Measurements from ENCODE around the gene TNIK.

The TNIK gene

DNA sequence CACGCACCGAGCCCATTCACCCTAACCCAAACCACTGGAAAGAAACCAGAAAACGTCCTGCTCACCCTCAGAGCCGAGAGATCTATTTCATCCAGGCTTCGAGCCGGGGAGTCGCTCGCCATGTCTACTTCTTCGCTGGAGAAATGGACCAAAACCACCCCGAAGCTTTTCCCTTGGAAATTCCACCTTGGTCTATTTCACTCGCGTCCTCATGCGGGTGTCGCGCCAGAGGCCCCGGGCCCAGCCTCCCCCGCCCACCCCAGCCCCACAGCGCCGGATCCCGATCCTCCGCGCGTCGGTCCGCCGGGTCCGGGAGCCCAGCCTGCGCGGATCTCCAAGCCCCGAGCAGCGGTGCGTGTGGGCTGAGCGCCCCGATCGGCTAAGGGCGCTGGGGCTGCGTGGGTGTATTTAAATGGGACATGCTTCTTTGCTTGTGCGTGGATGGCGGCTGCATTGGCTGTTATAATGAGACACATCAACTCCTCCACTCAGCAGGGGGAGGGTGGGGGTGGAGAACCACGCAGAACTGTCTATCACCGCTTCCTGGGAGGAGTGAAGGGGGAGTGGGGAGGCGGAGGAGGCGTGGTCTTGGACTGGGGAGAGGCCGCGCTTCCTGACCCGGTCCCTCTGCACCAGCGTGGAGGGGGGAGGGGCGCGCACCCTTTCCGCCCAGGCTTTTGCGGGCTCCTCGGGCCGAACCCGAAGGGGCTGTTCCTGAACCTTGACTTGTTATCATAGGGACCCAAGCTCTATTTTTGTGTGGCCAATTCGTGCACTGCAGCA lies at the start of gene TNIK:
Gene TNIK, minus strand, starts transcription at position 464 of the 783 bp plus-strand sequence. Its CDS starts 342 bp downstream, at position 122.
- peak; percentile 81 for DNase-seq

DNA sequence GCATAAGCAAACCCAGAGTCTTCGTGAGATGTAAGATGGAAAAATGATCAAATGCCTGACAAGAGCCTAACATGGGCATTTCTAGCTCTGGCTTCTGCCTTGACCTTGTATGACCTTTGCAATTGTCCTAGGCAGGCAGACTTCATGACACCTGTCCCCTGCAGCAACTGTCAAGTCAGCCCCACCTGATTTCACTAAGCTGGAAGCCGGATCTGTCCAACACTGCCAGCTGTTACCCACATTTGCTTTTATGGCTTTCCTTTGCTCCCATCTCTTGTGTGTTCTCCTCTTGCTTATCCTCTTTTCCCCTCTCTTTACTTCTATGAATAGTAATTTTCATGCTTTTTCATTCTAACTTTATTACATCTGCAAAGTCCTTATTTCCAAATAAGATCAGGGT lies 48.5 kb upstream of the TNIK start:
- DNase-seq = no peak

DNA sequence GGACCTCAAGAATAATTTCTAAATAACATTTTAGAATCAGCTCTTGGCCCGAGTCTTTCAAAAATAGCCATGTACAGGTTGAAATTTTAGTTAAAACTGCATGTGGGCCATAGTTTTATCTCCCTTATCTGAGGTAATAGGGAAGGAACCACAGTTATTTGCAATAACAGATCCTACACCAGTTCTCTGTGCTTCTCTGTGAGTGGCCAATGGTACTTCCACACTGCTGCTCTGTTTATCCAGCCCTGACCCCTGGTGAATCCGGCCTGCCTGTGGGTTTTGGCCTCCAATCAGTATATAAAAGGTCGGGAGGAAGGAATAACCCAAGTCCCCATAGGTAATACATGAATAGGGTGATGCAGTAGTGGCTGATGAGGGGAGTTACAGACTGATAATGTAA lies 48.0 kb upstream of the TNIK start:
- DNase-seq = no peak

DNA sequence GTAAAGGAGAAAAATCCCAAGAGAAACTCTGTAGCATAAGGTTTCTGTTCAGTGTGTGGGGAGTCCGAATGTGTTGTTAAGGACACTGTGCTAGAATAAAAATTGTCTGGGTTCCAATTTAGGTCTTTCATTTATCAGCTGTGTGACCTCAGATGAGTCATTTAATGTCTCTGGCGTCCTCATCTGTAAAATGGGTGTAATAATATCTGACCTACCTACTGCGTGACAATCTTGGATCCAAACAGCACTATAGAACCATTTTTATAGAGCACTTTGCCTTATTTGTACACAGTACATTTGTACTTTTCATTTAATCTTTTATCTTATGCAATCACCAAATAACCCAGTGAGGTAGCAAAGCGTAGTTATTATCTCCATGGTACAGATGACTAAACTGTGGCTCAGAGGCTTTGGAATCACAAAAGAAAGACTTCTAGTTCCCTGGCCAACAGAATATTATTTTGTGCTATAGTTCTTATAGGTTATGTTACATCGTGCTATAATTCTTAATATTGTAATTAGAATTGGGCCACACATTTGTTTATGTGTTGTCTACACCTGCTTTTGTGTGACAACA lies 46.6 kb upstream of the TNIK start:
- DNase-seq = no peak

DNA sequence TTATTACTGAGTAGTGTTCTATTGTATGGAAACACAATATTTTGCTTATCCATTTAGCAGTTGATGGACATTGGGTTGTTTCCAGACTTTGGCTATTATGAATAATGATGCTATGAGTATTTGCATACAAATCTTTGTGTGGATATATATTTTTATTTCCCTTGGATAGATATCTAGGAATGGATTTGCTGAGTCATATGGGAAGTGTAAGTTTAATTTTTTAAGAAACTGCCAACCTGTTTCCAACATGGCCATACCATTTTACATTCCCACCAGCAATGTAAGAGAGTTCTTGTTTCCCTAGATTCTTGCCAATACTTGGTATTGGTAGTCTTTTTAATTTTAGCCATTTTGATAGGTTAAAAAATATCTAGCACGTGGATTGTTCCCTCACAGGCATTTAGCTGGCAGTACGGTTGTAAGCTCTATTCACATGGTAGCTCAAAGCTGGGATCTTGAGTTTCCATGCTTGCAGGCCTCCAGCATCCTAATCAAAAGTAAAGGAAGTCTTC lies 45.7 kb upstream of the TNIK start:
- no peak for DNase-seq

DNA sequence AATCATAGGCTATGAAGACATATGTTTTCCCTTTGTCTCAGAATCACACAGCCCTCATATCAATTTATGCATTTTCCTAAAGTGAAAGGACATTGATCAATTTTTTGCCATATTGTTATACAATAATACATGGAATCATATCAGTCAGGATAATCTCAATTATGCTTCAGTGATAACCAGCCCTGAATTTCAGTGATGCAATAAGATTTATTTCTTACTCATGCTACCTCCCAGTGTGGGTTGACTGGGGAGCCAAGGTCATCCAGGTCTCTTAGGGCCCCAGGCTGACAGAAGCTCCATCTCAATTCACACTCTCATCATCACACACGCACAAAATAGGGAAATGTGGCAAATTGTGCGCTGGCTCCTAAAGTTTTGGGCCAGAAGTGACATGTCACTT lies 44.2 kb upstream of the TNIK start:
- no peak for DNase-seq

DNA sequence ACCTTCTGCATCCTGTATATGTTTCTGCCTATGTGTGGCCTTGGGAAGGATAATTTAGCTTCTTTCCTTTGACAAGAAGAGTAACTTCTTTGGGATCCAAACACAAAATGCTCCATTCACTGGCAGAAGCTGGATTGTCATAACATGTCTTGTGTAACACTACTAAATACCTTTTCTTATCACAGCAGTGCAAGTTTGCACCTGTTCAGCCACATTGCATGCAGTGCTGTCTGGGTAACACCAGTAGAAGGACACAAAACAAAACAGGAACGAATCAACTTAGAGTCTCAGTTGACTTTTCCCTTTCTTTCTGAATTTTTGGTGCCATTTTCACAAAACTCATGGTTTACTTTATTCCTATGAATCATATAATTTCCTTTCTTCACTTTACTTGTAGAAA lies 43.6 kb upstream of the TNIK start:
- no peak for DNase-seq

DNA sequence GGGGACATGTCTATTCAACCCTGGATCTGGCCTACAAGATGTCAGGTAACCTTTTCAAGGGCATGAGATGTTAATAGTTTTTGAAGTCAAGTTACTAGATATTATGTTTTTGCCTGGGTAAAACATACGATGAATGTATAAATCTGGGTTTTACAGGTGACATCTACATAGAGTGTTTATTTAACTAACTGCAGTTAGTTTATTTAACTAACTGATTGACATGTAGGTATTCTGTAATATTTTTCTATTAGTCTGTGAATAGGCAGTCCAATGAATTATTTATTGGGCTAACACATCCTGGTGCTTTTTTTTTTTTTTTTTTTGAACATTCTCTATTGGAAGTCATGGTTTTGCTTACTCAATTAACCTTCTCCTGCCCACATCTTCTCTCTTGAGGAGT lies 38.7 kb upstream of the TNIK start:
- DNase-seq = no peak

DNA sequence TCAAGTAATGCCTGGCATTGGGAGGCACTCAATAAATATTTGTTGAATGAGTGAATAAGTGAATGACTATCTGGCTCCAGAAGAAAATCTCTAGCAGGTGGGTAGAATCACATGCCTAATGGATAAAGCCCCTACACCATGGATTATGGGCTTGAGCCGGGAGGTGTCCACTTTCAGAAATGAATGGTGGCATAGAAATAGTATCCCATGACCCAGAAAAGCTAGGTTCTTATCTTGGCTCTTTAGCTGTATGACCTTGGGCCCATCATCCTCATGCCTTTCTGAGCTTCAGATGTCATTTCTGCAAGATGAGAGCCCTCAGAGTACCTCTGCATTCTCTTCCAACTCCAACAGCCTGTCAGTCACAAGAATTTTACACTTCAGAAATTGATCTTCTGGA lies 37.3 kb upstream of the TNIK start:
- no peak for DNase-seq

DNA sequence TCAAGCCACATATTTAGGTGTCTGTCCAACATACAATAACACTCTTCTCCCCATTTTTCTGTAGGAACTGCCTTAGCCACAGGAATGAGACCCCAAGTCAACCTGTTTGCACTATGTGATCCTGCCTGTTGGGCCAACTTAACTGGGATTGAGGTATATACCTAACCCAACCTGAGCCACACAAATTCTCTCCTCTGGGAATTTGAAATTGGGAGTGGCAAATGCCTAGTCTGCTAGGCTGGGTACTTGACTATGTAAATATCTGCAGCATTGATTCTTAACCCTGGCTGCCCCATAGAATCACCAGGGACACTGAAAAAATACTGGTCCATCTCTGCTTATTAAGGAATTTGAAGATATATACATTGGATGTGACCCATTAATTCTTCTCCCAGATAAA lies 35.2 kb upstream of the TNIK start:
- no peak for DNase-seq

DNA sequence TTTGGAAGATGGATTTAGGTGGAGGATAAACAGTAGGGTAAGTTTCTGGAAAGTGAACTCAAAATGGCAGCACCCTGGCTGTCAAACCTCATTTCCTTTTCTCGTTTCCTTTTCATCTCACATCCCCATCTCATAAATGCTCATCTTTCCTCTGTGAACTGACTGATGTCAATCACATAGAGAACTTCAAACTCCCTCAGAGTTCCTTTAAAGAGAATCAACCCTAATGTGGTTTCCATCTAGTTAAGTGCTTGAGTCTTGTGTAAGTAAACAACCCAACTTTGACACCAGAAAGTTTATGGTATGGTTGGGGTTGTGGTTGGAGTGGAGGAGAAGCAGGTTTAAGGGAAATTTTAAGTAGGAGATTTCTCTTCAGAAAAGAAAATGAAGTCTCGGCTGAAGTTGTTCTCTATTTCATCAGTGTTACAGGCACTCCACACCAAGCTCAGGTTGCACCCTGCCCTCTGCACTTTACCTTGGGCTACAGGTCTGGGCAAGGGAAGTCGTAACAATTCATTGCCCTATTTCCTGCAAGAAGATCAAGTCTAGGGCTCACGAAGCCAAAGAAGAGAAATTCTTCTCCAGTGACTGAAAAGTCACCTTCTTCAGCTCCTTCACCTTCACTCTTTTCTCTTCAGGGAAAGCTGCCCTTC lies 34.4 kb upstream of the TNIK start:
- no peak for DNase-seq

DNA sequence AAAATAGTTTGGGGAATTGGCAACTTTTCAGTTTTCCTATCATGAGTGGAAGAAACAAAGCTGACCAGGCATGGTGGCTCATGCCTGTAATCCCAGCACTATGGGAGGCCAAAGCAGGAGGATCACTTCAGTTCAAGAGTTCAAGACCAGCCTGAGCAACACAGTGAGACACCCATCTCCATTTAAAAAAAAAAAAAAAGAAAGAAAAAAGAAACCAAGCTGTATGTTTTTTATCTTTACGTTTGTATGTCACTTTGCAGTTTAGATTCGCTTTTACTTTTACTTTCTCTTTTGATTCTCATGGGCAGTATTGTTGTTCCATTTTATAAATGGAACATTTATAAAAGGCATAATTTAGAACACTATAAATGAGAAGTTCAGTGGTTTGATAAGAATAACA lies 31.2 kb upstream of the TNIK start:
- no peak for DNase-seq

DNA sequence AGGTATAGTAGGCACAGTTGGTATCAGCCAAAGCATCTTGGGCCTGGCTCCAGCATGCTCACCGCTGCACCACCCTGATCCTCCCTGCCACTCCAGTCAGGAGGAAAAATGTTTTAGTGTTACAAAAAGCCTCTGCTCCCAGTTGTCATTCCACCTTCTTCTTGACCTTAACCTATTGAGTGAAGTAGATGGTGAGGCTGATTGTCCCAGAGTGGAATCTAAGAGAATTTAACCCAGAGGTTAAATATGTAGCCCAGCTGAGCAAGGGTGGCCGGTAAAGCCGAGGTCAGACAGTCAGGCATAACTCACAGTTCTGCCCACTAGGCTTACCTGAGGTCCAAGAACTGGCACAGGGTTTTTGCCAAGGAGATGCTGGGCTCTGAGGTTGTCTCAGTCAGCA lies 30.7 kb upstream of the TNIK start:
- DNase-seq = no peak

DNA sequence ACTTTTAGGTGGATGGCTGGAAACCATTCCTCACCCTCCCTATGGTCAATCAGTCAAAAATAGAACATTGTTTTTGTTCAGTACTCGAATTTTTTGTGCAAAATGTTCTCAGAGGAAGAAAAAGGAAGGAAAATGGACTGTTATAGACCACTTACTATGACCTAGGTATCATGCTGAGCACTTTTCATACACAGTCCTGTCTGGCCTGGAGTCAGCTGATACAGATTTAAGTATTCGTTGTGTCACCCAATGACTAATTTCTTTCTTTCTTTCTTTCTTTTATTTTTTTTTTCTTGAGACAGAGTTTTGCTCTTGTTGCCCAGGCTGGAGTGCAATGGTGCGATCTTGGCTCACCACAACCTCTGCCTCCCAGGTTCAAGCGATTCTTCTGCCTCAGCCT lies 29.1 kb upstream of the TNIK start:
- no peak for DNase-seq

DNA sequence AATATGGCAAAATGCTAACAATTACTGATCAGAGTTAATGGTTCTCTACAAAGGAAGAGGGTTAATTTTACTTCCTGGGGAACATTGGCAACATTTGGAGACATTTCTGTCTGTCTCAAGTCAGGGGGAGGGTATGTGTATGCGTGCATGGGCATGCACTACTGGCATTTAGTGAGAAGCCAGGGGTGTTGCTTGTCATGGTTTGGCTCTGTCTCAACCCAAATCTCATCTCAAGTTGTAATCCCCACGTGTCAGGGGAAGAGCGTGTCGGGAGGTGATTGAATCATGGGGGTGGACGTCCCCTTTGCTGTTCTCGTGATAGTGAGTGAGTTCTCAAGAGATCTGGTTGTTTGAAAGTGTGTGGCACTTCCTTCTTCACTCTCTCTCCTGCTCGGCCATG lies 28.3 kb upstream of the TNIK start:
- DNase-seq = no peak

DNA sequence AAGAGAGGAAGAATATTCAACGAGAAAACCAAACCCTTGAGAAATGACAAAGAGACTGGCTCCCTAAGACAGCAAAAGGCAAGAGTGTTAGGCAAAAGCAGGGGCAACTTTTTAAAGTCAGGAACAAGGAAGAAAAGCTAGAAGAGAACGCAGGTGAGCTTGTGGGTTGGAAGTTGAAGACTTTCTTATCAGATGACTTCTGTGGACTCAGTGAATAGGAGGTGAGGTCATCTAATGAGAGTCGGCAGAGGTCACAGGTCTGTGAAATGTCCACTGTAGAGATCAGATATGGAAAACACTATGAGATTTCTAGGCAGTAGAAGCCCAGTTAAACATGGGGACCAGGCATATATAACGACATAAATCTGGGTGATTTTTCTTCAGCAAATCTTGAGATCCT lies 27.2 kb upstream of the TNIK start:
- DNase-seq = no peak

DNA sequence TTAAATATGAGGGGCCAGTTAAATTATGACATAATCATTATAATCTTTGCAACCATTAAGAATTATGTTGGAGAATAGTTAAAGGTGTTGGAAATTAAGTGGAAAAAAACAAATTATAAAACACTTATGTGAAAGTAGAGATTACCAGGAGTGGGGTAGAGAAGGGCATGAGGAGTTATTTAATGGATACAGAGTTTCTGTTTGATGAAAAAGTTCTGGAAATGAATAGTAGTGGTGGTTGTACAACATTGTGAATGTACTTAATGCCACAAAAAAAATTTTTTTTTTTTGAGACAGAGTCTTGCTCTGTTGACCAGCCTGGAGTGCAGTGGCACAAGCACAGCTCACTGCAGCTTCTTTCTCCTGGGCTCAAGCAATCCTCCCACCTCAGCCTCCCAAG lies 25.1 kb upstream of the TNIK start:
- DNase-seq = no peak

DNA sequence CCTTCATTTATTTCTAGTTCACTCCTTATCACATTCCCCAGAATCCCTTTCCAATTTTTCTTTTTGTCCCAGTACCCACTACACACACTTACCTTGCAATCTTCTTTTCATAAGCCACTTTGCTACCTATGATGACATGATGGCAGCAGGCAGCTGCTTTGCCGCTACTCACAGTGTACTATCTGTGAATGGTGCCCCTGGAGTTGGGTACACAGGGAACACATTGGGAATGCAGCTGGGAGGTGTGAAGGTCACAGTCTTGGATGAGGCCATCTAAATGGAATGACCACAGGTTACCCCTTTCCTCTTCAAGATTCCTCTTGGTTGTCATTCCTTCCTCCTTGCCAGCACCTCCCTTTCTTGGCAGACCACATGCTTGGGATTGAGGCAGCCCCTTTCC lies 20.8 kb upstream of the TNIK start:
- no peak for DNase-seq

DNA sequence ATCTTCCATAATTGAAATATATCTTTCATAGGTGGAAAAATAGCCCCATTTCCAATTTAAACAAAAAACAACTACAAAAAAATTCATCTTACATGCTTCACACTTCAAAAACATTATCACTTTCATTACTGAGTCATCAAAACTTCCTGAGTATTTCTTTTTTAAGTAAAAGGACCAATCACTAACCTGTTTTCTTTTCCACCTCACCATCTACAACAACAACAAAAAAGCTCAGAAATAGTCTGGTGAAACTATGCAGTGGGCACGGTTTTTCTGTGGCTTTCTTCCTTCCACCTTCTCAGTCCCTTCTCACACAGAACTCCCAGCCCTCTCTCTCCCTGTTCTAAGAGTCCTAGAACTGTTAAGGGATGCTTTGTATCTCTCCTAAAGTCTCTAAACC lies 20.3 kb upstream of the TNIK start:
- DNase-seq = no peak

DNA sequence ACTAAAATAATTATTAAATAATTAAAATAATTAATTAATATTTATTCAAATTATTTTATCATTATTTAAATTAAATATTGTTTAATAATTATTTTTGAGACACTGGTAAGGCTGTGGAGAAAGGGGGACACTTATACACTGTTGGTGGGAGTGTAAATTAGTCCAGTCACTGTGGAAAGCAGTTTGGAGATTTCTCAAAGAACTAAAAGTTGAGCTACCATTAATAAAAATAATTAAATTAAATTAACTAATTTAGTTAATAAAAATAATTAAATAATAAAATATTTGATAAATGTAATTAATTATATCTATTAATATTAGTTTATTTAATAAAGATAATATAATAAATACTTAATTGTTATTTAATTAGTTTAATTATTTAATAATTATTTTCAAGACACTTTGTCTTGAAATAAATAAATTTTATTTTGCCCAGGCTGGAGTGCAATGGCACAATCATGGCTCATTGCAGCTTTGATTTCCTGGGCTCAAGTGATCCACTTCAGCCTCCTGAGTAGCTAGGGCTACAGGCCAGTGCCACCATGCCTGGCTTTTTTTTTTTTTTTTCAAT lies 16.4 kb upstream of the TNIK start:
- DNase-seq = no peak

DNA sequence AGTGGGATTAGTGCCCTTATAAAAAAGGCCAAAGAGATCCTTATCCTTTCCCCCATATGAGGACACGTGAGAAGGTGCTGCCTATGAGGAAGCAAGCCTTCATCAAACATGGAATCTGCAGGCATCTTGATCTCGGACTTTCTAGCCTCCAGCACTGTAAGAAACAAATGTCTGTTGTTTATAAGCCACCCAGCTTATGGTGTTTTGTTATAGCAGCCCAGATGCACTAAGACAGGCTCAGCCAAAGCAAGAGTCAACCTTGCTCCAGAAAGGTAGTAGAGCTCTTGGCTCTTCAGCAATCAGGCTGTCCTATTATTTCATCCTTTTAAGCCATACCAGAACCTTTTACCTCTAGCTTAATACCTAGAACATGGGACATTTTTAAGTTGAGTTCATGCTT lies 12.3 kb upstream of the TNIK start:
- no peak for DNase-seq

DNA sequence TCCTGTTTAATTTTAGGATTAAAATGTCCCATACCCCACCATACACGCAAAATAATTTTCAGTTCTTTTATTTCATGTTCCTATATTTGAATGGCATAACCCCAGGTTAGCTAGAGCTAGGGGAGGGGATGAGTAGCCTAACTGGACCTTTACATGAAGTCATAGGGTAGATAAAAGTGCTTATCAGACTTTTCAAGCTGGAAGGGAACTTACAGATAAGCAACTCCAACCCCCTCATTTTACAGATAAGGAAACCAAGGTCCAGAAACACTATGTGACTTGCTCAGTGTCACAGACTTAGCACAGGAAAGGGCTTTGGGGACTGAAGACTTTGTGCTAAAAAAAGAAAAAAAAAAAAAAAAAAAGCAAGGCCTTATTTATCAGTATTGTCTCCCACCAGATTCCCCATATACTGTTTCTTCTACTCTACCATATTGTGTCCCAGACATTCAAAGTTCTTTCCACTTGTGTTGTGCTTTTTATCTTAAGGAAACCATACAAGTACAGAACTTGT lies 10.6 kb upstream of the TNIK start:
- no peak for DNase-seq

DNA sequence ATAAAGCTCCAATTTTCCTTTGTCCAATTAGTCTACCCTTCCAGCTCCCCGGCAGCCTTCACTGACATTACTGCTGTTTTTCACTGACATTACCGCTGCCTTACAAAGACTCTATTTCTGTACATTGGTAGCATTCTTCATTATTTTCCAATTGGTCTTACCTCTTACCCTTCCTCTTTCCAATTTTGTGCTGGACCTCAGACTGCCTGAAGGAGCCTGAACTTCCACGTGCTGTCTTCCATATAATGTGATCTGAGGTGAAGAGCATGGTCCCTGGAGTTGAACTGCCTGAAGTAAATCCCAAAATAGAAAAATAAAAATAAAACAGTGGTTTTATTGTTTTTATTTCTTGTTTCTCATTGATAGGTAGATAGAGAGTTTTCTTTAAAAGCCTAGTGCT lies 9.2 kb upstream of the TNIK start:
- no peak for DNase-seq
